Lower leg skin (tissue), 3 donors: Measurements from ENCODE around the gene DISP3.

Experiments
- CTCF ChIP-seq, 3 donors: fragments of 450-650 bp; IDR thresholded peaks; one replicate each; pipeline ENCODE4 v1.5.1; 2016; ENCODE audit warnings: antibody characterized with exemption in 3 of 3, mild to moderate bottlenecking in 3 of 3, moderate library complexity in 2 of 3
- POLR2A ChIP-seq, 2 donors: fragments of 450-650 bp; IDR thresholded peaks; one replicate each; pipeline ENCODE4 v1.6.1; 2016 to 2017; ENCODE audit warnings: antibody characterized with exemption in 2 of 2, mild to moderate bottlenecking in 1 of 2, moderate library complexity in 1 of 2

GRCh38 chr1:11521582-11522399 lies 42.8 kb downstream of the DISP3 start:
- no peak for TF ChIP-seq POLR2A (IDR thresholded peaks at IDR 0.05)
- TF ChIP-seq CTCF (IDR thresholded peaks at IDR 0.05): no peak
